ENCODE measurements around the gene WDR6.

WDR6 gene, protein sequence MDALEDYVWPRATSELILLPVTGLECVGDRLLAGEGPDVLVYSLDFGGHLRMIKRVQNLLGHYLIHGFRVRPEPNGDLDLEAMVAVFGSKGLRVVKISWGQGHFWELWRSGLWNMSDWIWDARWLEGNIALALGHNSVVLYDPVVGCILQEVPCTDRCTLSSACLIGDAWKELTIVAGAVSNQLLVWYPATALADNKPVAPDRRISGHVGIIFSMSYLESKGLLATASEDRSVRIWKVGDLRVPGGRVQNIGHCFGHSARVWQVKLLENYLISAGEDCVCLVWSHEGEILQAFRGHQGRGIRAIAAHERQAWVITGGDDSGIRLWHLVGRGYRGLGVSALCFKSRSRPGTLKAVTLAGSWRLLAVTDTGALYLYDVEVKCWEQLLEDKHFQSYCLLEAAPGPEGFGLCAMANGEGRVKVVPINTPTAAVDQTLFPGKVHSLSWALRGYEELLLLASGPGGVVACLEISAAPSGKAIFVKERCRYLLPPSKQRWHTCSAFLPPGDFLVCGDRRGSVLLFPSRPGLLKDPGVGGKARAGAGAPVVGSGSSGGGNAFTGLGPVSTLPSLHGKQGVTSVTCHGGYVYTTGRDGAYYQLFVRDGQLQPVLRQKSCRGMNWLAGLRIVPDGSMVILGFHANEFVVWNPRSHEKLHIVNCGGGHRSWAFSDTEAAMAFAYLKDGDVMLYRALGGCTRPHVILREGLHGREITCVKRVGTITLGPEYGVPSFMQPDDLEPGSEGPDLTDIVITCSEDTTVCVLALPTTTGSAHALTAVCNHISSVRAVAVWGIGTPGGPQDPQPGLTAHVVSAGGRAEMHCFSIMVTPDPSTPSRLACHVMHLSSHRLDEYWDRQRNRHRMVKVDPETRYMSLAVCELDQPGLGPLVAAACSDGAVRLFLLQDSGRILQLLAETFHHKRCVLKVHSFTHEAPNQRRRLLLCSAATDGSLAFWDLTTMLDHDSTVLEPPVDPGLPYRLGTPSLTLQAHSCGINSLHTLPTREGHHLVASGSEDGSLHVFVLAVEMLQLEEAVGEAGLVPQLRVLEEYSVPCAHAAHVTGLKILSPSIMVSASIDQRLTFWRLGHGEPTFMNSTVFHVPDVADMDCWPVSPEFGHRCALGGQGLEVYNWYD

GRCh38 chr3:49007068-49007770 lies at the start of gene WDR6:
TSS of gene WDR6 (plus strand) at chr3:49007391. CDS start at chr3:49007432, 41 bp downstream.
- DNase-seq (ENCODE audit: low read depth) = peak; percentile 90
- TF ChIP-seq, protein P1, sequence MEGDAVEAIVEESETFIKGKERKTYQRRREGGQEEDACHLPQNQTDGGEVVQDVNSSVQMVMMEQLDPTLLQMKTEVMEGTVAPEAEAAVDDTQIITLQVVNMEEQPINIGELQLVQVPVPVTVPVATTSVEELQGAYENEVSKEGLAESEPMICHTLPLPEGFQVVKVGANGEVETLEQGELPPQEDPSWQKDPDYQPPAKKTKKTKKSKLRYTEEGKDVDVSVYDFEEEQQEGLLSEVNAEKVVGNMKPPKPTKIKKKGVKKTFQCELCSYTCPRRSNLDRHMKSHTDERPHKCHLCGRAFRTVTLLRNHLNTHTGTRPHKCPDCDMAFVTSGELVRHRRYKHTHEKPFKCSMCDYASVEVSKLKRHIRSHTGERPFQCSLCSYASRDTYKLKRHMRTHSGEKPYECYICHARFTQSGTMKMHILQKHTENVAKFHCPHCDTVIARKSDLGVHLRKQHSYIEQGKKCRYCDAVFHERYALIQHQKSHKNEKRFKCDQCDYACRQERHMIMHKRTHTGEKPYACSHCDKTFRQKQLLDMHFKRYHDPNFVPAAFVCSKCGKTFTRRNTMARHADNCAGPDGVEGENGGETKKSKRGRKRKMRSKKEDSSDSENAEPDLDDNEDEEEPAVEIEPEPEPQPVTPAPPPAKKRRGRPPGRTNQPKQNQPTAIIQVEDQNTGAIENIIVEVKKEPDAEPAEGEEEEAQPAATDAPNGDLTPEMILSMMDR (IDR thresholded peaks at IDR 0.05; ENCODE audit: control insufficient read depth, insufficient read depth, low read depth, low read length, missing control alignments) = peak; percentile 51
- H3K4me3 ChIP-seq (ENCODE audit: control insufficient read depth, low read depth, low read length) = peak within 1 kb of the TSS; percentile 87

- no peak overlapping the region for H3K4me3 ChIP-seq (ENCODE audit: control insufficient read depth, low read depth, low read length)
- TF ChIP-seq, protein P1 (IDR thresholded peaks at IDR 0.05; ENCODE audit: control insufficient read depth, insufficient read depth, low read depth, low read length, missing control alignments) = no peak
- DNase-seq (ENCODE audit: low read depth) = no peak
These were observed 46.3 kb upstream of the WDR6 start for GRCh38 chr3:48960841-48961413.

- no peak for DNase-seq (ENCODE audit: low read depth)
- H3K4me3 ChIP-seq (ENCODE audit: control insufficient read depth, low read depth, low read length) = no peak overlapping the region
- TF ChIP-seq, protein P1 (IDR thresholded peaks at IDR 0.05; ENCODE audit: control insufficient read depth, insufficient read depth, low read depth, low read length, missing control alignments) = no peak
These were observed 44.9 kb upstream of the WDR6 start for GRCh38 chr3:48962340-48962739.

- no peak for DNase-seq (ENCODE audit: low read depth)
- no peak overlapping the region for H3K4me3 ChIP-seq (ENCODE audit: control insufficient read depth, low read depth, low read length)
- TF ChIP-seq, protein P1 (IDR thresholded peaks at IDR 0.05; ENCODE audit: control insufficient read depth, insufficient read depth, low read depth, low read length, missing control alignments) = no peak
These were observed 44.3 kb upstream of the WDR6 start for GRCh38 chr3:48962939-48963338.

DNA sequence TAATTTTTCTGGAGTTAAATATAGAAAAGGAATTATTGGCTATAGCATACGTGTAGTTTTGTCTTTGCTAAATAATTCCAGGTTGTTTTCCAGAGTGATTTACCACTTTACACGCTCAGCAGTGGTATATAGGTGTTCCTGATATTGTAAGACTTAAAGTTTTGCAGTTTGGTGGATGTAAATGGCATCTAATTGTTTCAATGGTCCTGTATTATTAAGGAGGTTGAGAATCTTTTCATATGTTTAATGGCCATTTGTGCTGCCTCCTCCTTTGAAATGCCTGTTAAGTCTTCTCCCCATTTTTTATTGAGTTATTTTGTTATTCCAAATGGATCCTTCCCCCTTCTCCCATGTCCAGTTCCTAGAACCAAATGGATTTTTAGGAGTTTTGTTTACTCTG lies 43.6 kb upstream of the WDR6 start:
- DNase-seq (ENCODE audit: low read depth) = no peak
- TF ChIP-seq, protein P1 (IDR thresholded peaks at IDR 0.05; ENCODE audit: control insufficient read depth, insufficient read depth, low read depth, low read length, missing control alignments) = no peak
- no peak overlapping the region for H3K4me3 ChIP-seq (ENCODE audit: control insufficient read depth, low read depth, low read length)
